Kidney (tissue), 14 donors: ENCODE results near the gene EPDR1. TPM values are rescaled to one million over a fixed set of nuclear protein-coding genes. Genes with fewer than 3 reads are reported as not detected.

Experiments
- DNase-seq, 5 donors: peaks; one replicate each; pipeline ENCODE4 v3.0.0-alpha.2; 2013 to 2020
- FAIRE-seq: peaks from 2 replicates; lab custom pipeline; 2012; peaks lifted over from hg19 to GRCh38; lab: Jason Lieb, UNC
- H3K27ac ChIP-seq, 2 donors: one replicate each; pipeline ENCODE4 v1.7.0; 2013; ENCODE audit warnings: low read depth in 2 of 2, low read length in 2 of 2, inconsistent platforms in 1 of 2
- H3K27me3 ChIP-seq: one replicate; pipeline ENCODE4 v1.7.1; 2013; ENCODE audit warnings: low read length, inconsistent platforms; ENCODE audit not compliant: control insufficient read depth, insufficient read depth
- H3K36me3 ChIP-seq, 3 donors: one replicate each; pipeline versions ENCODE4 v1.7.0 to v1.7.1; 2013; ENCODE audit warnings: low read length in 3 of 3, control low read depth in 1 of 3, inconsistent platforms in 1 of 3; ENCODE audit not compliant: insufficient read depth in 3 of 3, control insufficient read depth in 2 of 3
- H3K4me1 ChIP-seq, 3 donors: one replicate each; pipeline versions ENCODE4 v1.7.0 to v1.7.1; 2013; ENCODE audit warnings: low read length in 3 of 3, inconsistent platforms in 1 of 3, low read depth in 1 of 3; ENCODE audit not compliant: control insufficient read depth in 2 of 3, insufficient read depth in 2 of 3
- H3K4me3 ChIP-seq, 3 donors: one replicate each; pipeline versions ENCODE4 v1.7.0 to v1.8.1; 2013; ENCODE audit warnings: low read length in 3 of 3, control low read depth in 1 of 3, inconsistent platforms in 1 of 3
- H3K9ac ChIP-seq, 3 donors: one replicate each; pipeline versions ENCODE4 v1.7.0 to v1.7.1; 2013; ENCODE audit warnings: low read length in 3 of 3, control low read depth in 1 of 3, inconsistent platforms in 1 of 3
- H3K9me3 ChIP-seq, 3 donors: one replicate each; pipeline versions ENCODE4 v1.7.0 to v1.7.1; 2013; ENCODE audit warnings: low read length in 3 of 3, control low read depth in 1 of 3, inconsistent platforms in 1 of 3; ENCODE audit not compliant: control insufficient read depth in 2 of 3, insufficient read depth in 1 of 3
- intact Hi-C: fragments of 100-400 bp; cut with DNase I; formaldehyde crosslinking; loops from one replicate; pipeline ENCODE4 v1.11.1; 2022
- polyA plus RNA-seq: library from polyadenylated mRNA; stranded (reverse); fragments of 350-450 nt; fragmentation: Illumina TruSeq; extraction: RNeasy Lipid Tissue Mini Kit (QIAGEN cat#74804); gene quantifications from one replicate; pipeline ENCODE4 v1.2.3, GENCODE V29; 2014; ENCODE audit warnings: low read depth, low replicate concordance; ENCODE audit not compliant: insufficient read depth
- total RNA-seq: library from RNA; stranded (reverse); fragmentation: NEBNext Ultra II Directional; extraction: Animal tissue kit (Norgen Biotek cat#: 25700); gene quantifications from one replicate; pipeline ENCODE4 v1.2.1, GENCODE V29; 2021
- TF ChIP-seq, protein P1 (sequence below): IDR thresholded peaks from 3 replicates; pipeline ENCODE4 v1.5.1; 2012; ENCODE audit warnings: mild to moderate bottlenecking, moderate library complexity, borderline replicate concordance; ENCODE audit not compliant: insufficient read depth; ENCODE audit errors: extremely low read depth
- donor health status: control.
- donor health status: control.
- donor health status: control.
- donor health status: control.
- donor health status: control.
- donor health status: DM: yes; HTN: yes; CAD: no.
- donor health status: Normal renal cell carcinoma (clear cell type).

Gene EPDR1
- total and polyA plus RNA-seq, 2 donors from 2014 or later, result 17.0 to 25.2 TPM

DNA sequence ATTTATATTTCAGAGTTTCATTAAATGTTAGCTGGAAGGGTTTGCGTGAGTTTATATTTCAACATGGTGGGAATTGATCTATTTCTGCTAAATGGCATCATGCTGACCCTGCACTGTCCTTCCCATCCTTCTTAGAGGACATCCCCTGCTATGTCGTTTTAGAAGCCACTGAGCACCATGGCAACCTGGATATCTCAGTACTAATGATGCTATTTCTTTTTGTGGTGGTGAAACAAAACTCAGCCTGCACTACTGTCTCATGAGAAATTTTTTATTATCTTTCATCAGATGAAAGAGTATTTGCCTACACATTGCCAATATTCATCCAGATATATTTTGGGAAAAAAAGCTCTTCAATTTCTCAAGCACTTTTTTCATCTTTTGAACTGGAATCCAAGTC is 12.1 kb downstream of the EPDR1 start:
- no peak for DNase-seq
- FAIRE-seq, result no peak
- H3K36me3 ChIP-seq, result no peaks in the 10 kb centered on the region
- intact Hi-C loops, result no loop called here
- no peak overlapping the region for H3K9ac ChIP-seq
- H3K27me3 ChIP-seq, result no peaks in the 10 kb centered on the region
- H3K4me3 ChIP-seq, result no peak overlapping the region
- H3K4me1 ChIP-seq, result peaks cover 0 to 2% (median 0%) of the 10 kb centered on the region in 3 donors
- no peak overlapping the region for H3K27ac ChIP-seq
- H3K9me3 ChIP-seq, result peaks cover 0 to 5% (median 0%) of the 10 kb centered on the region in 3 donors
- TF ChIP-seq, protein P1, sequence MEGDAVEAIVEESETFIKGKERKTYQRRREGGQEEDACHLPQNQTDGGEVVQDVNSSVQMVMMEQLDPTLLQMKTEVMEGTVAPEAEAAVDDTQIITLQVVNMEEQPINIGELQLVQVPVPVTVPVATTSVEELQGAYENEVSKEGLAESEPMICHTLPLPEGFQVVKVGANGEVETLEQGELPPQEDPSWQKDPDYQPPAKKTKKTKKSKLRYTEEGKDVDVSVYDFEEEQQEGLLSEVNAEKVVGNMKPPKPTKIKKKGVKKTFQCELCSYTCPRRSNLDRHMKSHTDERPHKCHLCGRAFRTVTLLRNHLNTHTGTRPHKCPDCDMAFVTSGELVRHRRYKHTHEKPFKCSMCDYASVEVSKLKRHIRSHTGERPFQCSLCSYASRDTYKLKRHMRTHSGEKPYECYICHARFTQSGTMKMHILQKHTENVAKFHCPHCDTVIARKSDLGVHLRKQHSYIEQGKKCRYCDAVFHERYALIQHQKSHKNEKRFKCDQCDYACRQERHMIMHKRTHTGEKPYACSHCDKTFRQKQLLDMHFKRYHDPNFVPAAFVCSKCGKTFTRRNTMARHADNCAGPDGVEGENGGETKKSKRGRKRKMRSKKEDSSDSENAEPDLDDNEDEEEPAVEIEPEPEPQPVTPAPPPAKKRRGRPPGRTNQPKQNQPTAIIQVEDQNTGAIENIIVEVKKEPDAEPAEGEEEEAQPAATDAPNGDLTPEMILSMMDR, result no peak

DNA sequence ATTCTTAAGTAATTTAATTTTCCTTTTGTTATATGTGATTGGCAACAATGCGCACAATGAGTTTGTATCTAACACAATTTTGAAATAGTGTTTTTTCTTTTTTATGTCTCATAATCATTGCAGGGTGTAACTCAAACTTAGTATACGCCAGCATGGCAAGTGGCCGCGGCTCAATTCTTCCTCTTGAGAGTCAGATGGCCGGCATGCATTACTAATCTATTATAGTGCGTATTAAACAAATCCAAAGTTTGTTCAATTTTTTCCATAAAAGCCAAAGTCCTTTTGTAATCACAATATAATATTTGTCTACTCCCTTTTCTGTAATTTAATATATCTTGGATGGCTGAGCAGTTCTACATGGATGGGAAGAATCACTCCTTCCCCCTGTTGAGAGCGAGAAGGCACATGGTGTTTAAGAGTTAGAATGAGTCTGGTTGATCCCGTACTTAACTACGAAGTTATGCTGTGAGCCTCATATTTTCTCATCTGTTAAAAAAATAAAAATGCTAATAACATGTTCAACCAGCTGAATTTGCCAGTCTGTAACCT is 12.7 kb downstream of the EPDR1 start:
- Histone ChIP-seq H3K27ac (no peak overlapping the region), H3K9me3 (peaks cover 0 to 5% (median 0%) of the 10 kb centered on the region in 3 donors), H3K4me3 (no peak overlapping the region), H3K9ac (no peak overlapping the region), H3K27me3 (no peaks in the 10 kb centered on the region), H3K4me1 (peaks cover 0 to 2% (median 0%) of the 10 kb centered on the region in 3 donors), H3K36me3 (no peaks in the 10 kb centered on the region)
- intact Hi-C loops, result no loop called here
- TF ChIP-seq, protein P1, result no peak
- no peak for DNase-seq
- no peak for FAIRE-seq

DNA sequence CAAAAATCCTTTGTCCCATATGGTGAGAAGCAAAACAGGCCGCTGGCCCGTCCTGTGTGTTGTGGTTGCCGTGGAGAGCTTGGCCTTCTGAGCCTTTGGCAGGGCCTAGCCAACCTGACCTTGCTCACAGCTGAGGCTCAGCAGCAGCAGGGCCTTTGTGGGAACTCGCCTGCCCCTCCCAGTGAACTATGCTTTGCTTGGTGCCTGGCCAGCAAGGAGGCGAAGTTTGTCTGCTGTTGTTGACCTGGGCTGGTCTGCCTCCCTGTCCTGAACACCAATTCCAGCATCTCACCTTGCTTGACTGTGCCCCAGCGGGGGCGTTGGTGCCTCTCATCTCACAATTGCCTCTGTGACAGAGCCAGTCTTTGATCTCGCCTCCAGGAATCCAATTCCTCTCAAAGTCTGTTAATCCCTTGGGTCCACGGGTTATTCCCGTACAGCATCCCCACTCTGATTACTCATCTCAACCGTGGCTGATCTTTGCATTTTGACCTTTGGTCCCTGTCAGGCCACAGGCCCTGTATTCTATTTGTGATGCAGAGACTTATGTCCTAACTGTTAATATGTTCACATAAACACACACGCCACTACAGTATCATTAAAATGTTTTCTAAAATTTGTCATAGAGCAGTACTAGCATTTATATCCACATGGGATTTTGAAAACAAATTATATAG is 22.6 kb downstream of the EPDR1 start:
- TF ChIP-seq, protein P1, result no peak
- peak; percentile 27 to 70 (median 46) for DNase-seq

More for the DNA sequence above, 22.6 kb downstream of the EPDR1 start:
- Histone ChIP-seq H3K9me3 (peaks cover 0 to 6% (median 0%) of the 10 kb centered on the region in 3 donors), H3K4me3 (no peak overlapping the region), H3K27me3 (no peaks in the 10 kb centered on the region), H3K36me3 (no peaks in the 10 kb centered on the region), H3K27ac (peak overlapping the region in 1 of 2 donors; percentile 60), H3K9ac (no peak overlapping the region), H3K4me1 (peaks cover 0 to 4% (median 3%) of the 10 kb centered on the region in 3 donors)
- FAIRE-seq, result no peak
- intact Hi-C loops, result no loop called here
